OCI-LY3 (cell line): ENCODE data around the gene PALLD.

ENCODE experiments used
- CTCF ChIP-seq: fragments of 200-600, 300-600 bp; sonication (generic); IDR thresholded peaks from 2 replicates; pipeline ENCODE4 v1.5.1; 2014; ENCODE audit warnings: antibody characterized with exemption, low read length, low read depth
- EZH2phosphoT487 ChIP-seq: fragments of 200-600 bp; shearing (Covaris generic); IDR thresholded peaks from 2 replicates; pipeline ENCODE4 v1.6.1; 2018; ENCODE audit warnings: antibody characterized with exemption, mixed run types, low read depth

DNA sequence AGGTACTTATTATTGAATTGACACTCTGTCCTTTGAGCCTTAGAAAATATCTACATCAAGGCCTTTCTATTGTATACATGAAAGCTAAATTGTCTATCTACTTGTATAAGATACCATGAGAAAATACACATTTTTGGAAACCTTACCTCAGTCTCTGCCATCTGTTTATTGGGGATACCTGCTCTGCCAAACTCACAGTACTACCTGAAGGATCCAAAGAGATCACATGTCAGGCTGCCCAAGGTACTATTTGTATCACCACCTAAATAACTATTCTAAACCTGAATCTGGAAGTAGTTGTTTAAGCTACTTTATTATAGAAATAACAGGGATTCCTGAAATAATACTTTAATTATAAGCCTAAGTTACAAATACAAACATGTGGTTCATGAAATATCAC lies 126.2 kb downstream of the PALLD start:
- TF ChIP-seq CTCF (no peak), EZH2phosphoT487 (no peak)
